ENCODE data around the gene OR6C75. TPM values are rescaled to one million over a fixed set of nuclear protein-coding genes. Genes with fewer than 3 reads are reported as not detected.
"Not testable (repeated sequence)": the region's sequence is repeated elsewhere in the genome, so short reads cannot be mapped to it uniquely, and the experiment has no call there.

OR6C75 gene
- total RNA-seq, 2 experiments from 2014 or later = not detected

DNA sequence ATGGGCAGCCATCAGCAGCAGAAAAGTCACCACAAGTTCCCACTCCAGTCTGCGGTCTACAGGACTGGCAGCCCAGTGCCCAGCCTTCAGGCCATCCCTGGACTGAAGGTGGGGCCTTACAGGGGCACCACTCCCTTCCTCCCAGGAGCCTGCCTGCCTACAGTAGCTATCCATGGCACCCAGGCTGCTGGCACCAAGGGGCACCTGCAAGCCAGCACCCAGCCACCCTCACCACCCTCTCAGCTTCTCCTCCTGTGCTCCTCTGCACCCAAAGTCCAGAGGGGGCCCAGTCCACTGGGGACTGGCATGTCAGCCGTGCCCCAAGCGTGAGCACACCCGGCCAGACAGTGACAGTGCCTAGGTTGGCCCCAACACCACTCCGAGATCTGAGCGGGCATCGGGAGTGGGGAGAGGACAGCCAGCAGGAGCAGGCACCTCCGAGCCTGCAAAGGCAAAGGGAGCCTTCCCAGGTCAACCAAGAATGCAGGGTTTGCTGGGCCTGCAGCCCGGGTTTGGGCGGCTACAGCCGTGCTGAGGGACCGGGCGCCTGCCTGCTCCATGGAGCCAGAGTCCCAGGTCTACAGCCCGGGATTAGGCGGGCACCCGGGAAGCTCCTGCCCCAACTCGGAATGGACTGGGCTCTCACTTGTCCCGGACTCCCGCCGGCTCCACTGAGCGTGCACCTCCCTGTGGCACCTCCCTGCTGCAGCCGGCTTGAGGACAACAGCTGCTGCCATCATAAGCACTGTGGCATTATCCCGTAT, 29.4 kb downstream of the OR6C75 start:
- POLR2A ChIA-PET = no interaction called here
- Mint-ChIP-seq H3K4me1 (ENCODE audit: low read depth) (no peaks in the 10 kb centered on the region), H3K9me3 (no peaks in the 10 kb centered on the region), H3K27me3 (peaks cover 6% of the 10 kb centered on the region), H3K27ac (no peak overlapping the region), H3K4me3 (no peak overlapping the region), H3K36me3 (ENCODE audit: low read depth) (no peaks in the 10 kb centered on the region)
- TF ChIP-seq, protein P1, sequence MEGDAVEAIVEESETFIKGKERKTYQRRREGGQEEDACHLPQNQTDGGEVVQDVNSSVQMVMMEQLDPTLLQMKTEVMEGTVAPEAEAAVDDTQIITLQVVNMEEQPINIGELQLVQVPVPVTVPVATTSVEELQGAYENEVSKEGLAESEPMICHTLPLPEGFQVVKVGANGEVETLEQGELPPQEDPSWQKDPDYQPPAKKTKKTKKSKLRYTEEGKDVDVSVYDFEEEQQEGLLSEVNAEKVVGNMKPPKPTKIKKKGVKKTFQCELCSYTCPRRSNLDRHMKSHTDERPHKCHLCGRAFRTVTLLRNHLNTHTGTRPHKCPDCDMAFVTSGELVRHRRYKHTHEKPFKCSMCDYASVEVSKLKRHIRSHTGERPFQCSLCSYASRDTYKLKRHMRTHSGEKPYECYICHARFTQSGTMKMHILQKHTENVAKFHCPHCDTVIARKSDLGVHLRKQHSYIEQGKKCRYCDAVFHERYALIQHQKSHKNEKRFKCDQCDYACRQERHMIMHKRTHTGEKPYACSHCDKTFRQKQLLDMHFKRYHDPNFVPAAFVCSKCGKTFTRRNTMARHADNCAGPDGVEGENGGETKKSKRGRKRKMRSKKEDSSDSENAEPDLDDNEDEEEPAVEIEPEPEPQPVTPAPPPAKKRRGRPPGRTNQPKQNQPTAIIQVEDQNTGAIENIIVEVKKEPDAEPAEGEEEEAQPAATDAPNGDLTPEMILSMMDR (IDR thresholded peaks at IDR 0.05) = no peak
- DNase-seq = no peak
- no peak for ATAC-seq
- CTCF ChIA-PET = no interaction called here
- intact Hi-C loops (cut with micrococcal nuclease) = no loop called here

DNA sequence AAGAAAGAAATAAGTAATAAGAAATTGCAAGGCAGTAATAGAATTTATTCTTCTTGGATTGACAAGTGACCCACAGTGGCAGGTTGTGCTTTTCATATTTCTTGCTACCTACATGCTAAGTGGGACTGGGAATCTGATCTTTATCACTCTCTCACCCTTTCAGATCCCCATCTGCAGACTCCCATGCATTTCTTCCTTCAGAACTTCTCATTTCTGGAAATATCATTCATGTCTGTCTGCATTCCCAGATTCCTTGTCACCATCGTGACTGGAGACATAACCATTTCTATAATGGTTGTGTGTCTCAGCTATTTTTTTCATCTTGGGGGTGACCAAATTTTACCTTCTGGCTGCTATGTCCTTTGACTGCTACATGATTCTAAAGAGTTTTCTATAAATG, 33.6 kb downstream of the OR6C75 start:
- peaks cover 22% of the 10 kb centered on the region for H3K27me3 Mint-ChIP-seq
- no peaks in the 10 kb centered on the region for H3K36me3 Mint-ChIP-seq (ENCODE audit: low read depth)
- DNase-seq (no peak), ATAC-seq (no peak)
- intact Hi-C loops (cut with micrococcal nuclease) = no loop called here
- CTCF ChIA-PET = no interaction called here
- H3K4me3 Mint-ChIP-seq = no peak overlapping the region
- POLR2A ChIA-PET = no interaction called here
- no peaks in the 10 kb centered on the region for H3K4me1 Mint-ChIP-seq (ENCODE audit: low read depth)
- no peak overlapping the region for H3K27ac Mint-ChIP-seq
- TF ChIP-seq, protein P1 (IDR thresholded peaks at IDR 0.05) = no peak
- no peaks in the 10 kb centered on the region for H3K9me3 Mint-ChIP-seq

- Mint-ChIP-seq H3K27me3 (peaks cover 23% of the 10 kb centered on the region), H3K27ac (no peak within 1 kb of the TSS), H3K4me1 (ENCODE audit: low read depth) (no peaks in the 10 kb centered on the region), H3K4me3 (no peak within 1 kb of the TSS), H3K36me3 (ENCODE audit: low read depth) (no peaks in the 10 kb centered on the region), H3K9me3 (no peaks in the 10 kb centered on the region)
- TF ChIP-seq, protein P1 (IDR thresholded peaks at IDR 0.05) = no peak
- intact Hi-C loops (cut with micrococcal nuclease) = no loop called here
- ChIA-PET CTCF (no interaction called here), POLR2A (no interaction called here)
- ATAC-seq (no peak), DNase-seq (no peak)
Measured at GRCh38 chr12:55400229-55400628, 37.5 kb downstream of the OR6C75 start, which contains the start of gene OR6C65. TSS of gene OR6C65 (plus strand) at chr12:55400529. CDS start at chr12:55400529, 0 bp downstream.

DNA sequence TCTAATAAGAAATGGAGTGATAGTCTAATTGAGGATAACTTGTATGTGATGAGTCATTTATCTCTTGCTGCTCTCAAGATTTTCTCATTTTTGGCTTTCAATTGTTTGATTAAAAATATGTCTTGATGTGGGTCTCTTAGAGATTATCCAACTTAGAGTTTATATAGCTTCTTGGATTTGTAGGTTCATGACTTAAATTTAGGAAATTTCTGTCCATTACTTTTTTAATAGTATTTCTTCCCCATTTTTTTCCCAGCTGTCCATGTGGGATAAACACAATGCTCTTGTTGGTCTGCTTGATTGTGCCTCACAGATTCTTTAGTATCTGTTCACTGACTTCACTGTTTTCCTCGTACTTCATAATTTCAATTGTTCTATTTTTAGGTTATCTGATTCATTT, 45.1 kb downstream of the OR6C75 start:
- Mint-ChIP-seq H3K27ac (no peak overlapping the region), H3K27me3 (peaks cover 5% of the 10 kb centered on the region), H3K9me3 (peaks cover 4% of the 10 kb centered on the region), H3K4me1 (ENCODE audit: low read depth) (no peaks in the 10 kb centered on the region), H3K4me3 (no peak overlapping the region), H3K36me3 (ENCODE audit: low read depth) (no peaks in the 10 kb centered on the region)
- ATAC-seq (no peak), DNase-seq (no peak)
- TF ChIP-seq, protein P1 (IDR thresholded peaks at IDR 0.05) = no peak
- CTCF ChIA-PET = no interaction called here
- POLR2A ChIA-PET = no interaction called here
- intact Hi-C loops (cut with micrococcal nuclease) = no loop called here

DNA sequence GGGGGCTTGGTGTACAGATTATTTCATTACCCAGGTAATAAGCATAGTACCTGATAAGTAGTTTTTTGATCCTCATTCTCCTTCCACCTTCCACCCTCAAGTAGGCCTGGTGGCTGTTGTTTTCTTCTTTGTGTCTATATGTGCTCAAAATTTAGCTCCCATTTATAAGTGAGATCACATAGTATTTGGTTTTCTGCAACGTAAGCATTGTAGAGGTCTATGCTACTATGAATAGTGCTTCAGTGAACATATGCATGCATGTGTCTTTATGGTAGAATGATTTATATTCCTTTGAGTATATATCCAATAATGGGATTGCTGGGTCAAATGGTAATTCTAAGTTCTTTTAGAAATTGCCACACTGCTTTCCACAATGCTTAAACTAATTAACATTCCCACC, 46.4 kb downstream of the OR6C75 start:
- H3K4me1 Mint-ChIP-seq (ENCODE audit: low read depth); POLR2A ChIA-PET; ATAC-seq; H3K27ac Mint-ChIP-seq; H3K9me3 Mint-ChIP-seq; H3K4me3 Mint-ChIP-seq; H3K27me3 Mint-ChIP-seq; H3K36me3 Mint-ChIP-seq (ENCODE audit: low read depth); CTCF ChIA-PET; DNase-seq; intact Hi-C loops (cut with micrococcal nuclease): not testable (repeated sequence)

- POLR2A ChIA-PET; intact Hi-C loops (cut with micrococcal nuclease); ATAC-seq: not testable (repeated sequence)
Measured at GRCh38 chr12:55412138-55412537, 49.4 kb downstream of the OR6C75 start.

DNA sequence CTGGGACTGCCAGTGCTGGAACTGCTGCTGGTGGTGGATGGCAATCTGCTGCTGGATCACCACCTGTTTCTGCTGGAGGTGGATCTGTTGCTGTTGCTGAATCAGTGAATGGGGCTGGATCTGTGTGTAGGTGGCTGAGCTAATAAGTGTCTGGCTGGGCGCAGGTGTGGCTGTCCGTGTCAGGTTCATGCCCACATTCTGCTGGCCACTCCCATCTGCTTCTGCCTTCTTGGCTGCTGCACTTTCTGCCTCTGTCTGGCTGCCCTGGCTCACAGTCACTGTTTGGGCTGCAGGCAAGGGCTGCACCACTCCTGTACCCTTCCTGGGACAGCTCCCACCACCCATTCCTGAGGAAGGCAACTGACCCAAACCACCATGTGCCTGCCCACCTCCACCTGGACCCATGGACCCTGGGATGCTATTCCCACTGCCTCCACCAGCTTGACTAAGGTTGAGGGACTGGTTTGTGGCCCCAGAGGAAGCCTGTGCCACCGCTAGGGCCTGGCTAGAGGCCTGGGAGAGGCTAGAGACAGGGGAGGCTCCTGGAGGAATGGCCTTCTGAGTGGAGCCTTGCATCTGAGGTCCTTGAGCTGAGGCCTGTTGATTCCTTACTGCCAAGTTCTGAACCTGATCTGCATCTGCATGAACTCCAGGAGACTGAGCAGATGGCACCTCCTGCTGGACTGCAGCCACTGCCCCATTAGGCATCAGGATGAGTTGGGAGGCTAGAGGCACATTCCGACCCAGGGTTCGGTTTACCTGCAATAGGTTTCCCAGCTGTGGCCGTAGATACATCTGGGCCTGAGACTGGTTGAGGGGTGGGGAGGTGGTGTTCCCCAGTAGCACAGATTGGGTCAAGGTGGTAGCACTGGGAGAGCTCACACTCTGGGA, 51.0 kb downstream of the OR6C75 start:
- ATAC-seq; H3K9me3 Mint-ChIP-seq; CTCF ChIA-PET; H3K27ac Mint-ChIP-seq; POLR2A ChIA-PET; H3K36me3 Mint-ChIP-seq (ENCODE audit: low read depth); DNase-seq; intact Hi-C loops (cut with micrococcal nuclease); H3K4me1 Mint-ChIP-seq (ENCODE audit: low read depth); H3K4me3 Mint-ChIP-seq: not testable (repeated sequence)
- peaks cover 38% of the 10 kb centered on the region for H3K27me3 Mint-ChIP-seq

More at GRCh38 chr12:55412138-55412537, 49.4 kb downstream of the OR6C75 start:
- DNase-seq; CTCF ChIA-PET; H3K4me1 Mint-ChIP-seq (ENCODE audit: low read depth); H3K27ac Mint-ChIP-seq; H3K36me3 Mint-ChIP-seq (ENCODE audit: low read depth); H3K9me3 Mint-ChIP-seq; H3K4me3 Mint-ChIP-seq: not testable (repeated sequence)
- H3K27me3 Mint-ChIP-seq = peaks cover 28% of the 10 kb centered on the region

GRCh38 chr12:55414396-55414823, 51.6 kb downstream of the OR6C75 start:
- H3K36me3 Mint-ChIP-seq (ENCODE audit: low read depth); H3K9me3 Mint-ChIP-seq; CTCF ChIA-PET; DNase-seq; H3K4me3 Mint-ChIP-seq; ATAC-seq; POLR2A ChIA-PET; intact Hi-C loops (cut with micrococcal nuclease); H3K27ac Mint-ChIP-seq; H3K4me1 Mint-ChIP-seq (ENCODE audit: low read depth): not testable (repeated sequence)
- peaks cover 44% of the 10 kb centered on the region for H3K27me3 Mint-ChIP-seq

Data from activated CD8-positive, alpha-beta T cell treated with anti-CD3 and anti-CD28 coated beads for 36 hours (primary cell).